Measurements from ENCODE around the gene COL18A1.

DNA sequence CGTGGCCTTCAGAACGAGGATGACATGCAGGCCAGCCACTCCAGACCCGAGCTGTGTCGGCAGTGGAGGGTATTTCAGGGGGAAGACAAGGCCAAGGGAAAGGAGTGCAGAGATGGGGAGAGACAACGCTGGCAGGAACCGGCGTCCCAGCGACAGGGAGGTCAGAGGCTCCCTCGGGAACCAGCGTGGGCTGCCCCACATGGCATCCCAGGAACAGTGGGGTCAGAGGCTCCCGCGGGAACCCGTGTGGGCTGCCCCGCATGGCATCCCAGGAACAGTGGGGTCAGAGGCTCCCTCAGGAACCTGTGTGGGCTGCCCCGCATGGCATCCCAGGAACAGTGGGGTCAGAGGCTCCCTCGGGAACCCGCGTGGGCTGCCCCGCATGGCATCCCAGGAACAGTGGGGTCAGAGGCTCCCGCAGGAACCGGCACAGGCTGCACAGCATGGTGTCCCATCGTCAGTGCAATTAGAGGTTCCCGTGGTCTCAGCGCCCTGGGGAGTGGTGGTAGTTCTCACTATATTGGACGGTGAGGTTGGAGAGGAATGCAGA lies 94.3 kb downstream of the COL18A1 start:
- TF ChIP-seq, protein P1, sequence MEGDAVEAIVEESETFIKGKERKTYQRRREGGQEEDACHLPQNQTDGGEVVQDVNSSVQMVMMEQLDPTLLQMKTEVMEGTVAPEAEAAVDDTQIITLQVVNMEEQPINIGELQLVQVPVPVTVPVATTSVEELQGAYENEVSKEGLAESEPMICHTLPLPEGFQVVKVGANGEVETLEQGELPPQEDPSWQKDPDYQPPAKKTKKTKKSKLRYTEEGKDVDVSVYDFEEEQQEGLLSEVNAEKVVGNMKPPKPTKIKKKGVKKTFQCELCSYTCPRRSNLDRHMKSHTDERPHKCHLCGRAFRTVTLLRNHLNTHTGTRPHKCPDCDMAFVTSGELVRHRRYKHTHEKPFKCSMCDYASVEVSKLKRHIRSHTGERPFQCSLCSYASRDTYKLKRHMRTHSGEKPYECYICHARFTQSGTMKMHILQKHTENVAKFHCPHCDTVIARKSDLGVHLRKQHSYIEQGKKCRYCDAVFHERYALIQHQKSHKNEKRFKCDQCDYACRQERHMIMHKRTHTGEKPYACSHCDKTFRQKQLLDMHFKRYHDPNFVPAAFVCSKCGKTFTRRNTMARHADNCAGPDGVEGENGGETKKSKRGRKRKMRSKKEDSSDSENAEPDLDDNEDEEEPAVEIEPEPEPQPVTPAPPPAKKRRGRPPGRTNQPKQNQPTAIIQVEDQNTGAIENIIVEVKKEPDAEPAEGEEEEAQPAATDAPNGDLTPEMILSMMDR (IDR thresholded peaks at IDR 0.05): no peak
- TF ChIP-seq EP300 (IDR thresholded peaks at IDR 0.05; ENCODE audit: low read depth) (no peak), POLR2AphosphoS5 (IDR thresholded peaks at IDR 0.05) (no peak)

Measured in transverse colon (tissue), 4 donors.